Measurements from ENCODE around the gene LRG1.

Gene LRG1

GRCh38 chr19:4501691-4502090, 38.1 kb downstream of the LRG1 start:
- ATAC-seq: no peak
- TF ChIP-seq GLIS3 (CRISPR knock-in tag; IDR thresholded peaks at IDR 0.05): no peak
- TF ChIP-seq ARNTL (CRISPR knock-in tag; IDR thresholded peaks at IDR 0.05; ENCODE audit: borderline replicate concordance, low read depth): no peak
- TF ChIP-seq, protein P1, sequence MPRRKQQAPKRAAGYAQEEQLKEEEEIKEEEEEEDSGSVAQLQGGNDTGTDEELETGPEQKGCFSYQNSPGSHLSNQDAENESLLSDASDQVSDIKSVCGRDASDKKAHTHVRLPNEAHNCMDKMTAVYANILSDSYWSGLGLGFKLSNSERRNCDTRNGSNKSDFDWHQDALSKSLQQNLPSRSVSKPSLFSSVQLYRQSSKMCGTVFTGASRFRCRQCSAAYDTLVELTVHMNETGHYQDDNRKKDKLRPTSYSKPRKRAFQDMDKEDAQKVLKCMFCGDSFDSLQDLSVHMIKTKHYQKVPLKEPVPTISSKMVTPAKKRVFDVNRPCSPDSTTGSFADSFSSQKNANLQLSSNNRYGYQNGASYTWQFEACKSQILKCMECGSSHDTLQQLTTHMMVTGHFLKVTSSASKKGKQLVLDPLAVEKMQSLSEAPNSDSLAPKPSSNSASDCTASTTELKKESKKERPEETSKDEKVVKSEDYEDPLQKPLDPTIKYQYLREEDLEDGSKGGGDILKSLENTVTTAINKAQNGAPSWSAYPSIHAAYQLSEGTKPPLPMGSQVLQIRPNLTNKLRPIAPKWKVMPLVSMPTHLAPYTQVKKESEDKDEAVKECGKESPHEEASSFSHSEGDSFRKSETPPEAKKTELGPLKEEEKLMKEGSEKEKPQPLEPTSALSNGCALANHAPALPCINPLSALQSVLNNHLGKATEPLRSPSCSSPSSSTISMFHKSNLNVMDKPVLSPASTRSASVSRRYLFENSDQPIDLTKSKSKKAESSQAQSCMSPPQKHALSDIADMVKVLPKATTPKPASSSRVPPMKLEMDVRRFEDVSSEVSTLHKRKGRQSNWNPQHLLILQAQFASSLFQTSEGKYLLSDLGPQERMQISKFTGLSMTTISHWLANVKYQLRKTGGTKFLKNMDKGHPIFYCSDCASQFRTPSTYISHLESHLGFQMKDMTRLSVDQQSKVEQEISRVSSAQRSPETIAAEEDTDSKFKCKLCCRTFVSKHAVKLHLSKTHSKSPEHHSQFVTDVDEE (CRISPR knock-in tag; IDR thresholded peaks at IDR 0.05): no peak
- TF ChIP-seq PPARA (CRISPR knock-in tag; IDR thresholded peaks at IDR 0.05; ENCODE audit: borderline replicate concordance): no peak
- no peak for TF ChIP-seq TCF4 (CRISPR knock-in tag; IDR thresholded peaks at IDR 0.05; ENCODE audit: borderline replicate concordance)
- TF ChIP-seq ZNF70 (CRISPR knock-in tag; IDR thresholded peaks at IDR 0.05): no peak
- no peak for TF ChIP-seq ESRRG (CRISPR knock-in tag; IDR thresholded peaks at IDR 0.05)
- TF ChIP-seq OSR1 (CRISPR knock-in tag; IDR thresholded peaks at IDR 0.05): no peak
- TF ChIP-seq SNAI2 (CRISPR knock-in tag; IDR thresholded peaks at IDR 0.05): no peak
- no peak for TF ChIP-seq CSRNP3 (CRISPR knock-in tag; IDR thresholded peaks at IDR 0.05)
- no peak for TF ChIP-seq ZNF8 (CRISPR knock-in tag; IDR thresholded peaks at IDR 0.05)
- no peak for TF ChIP-seq ISL1 (CRISPR knock-in tag; IDR thresholded peaks at IDR 0.05)
- no peak for TF ChIP-seq CREB5 (CRISPR knock-in tag; IDR thresholded peaks at IDR 0.05; ENCODE audit: low read depth)
- TF ChIP-seq ZFP30 (CRISPR knock-in tag; IDR thresholded peaks at IDR 0.05): no peak
- TF ChIP-seq ZFP3 (CRISPR knock-in tag; IDR thresholded peaks at IDR 0.05): no peak

DNA sequence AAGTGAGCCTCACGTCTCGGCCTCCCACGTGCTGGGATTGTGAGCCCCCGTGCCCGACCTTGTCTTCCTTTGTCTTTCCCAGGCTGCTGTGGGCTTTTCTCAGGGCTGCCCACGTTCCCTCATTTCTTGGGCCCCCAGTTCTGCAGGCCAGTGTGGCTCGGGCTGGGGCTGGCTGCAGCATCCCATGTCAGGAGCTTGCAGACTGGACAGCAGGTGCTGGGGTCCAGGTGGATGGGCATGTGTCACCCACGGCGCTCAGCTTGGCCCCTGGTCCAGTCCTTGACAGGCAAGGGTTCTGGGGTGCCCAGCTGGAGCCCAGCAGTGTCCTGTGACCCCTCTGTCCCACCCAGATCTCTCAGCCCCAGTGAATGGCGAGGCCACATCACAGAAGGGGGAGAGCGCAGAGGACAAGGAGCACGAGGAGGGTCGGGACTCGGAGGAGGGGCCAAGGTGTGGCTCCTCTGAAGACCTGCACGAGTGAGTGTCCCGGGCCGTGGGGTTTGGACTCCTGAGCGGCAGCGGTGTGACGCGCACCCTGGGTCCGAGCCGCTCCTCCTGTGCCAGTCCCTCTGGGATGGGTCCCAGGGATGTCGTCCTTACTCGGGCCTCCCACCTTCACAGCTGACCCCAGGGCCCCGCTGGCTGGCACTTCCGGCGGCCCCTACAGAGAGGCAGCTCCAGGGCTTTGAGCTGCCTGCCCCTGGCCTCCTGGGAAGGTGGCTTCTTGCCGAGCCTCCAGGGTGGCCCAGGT, 38.8 kb downstream of the LRG1 start:
- TF ChIP-seq, protein P2, sequence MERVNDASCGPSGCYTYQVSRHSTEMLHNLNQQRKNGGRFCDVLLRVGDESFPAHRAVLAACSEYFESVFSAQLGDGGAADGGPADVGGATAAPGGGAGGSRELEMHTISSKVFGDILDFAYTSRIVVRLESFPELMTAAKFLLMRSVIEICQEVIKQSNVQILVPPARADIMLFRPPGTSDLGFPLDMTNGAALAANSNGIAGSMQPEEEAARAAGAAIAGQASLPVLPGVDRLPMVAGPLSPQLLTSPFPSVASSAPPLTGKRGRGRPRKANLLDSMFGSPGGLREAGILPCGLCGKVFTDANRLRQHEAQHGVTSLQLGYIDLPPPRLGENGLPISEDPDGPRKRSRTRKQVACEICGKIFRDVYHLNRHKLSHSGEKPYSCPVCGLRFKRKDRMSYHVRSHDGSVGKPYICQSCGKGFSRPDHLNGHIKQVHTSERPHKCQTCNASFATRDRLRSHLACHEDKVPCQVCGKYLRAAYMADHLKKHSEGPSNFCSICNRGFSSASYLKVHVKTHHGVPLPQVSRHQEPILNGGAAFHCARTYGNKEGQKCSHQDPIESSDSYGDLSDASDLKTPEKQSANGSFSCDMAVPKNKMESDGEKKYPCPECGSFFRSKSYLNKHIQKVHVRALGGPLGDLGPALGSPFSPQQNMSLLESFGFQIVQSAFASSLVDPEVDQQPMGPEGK (CRISPR knock-in tag; IDR thresholded peaks at IDR 0.05; ENCODE audit: borderline replicate concordance): no peak
- no peak for TF ChIP-seq GLIS3 (CRISPR knock-in tag; IDR thresholded peaks at IDR 0.05)
- TF ChIP-seq ZNF70 (CRISPR knock-in tag; IDR thresholded peaks at IDR 0.05): no peak
- no peak for TF ChIP-seq ZFP30 (CRISPR knock-in tag; IDR thresholded peaks at IDR 0.05)
- TF ChIP-seq ZC3H10 (CRISPR knock-in tag; IDR thresholded peaks at IDR 0.05): no peak
- no peak for TF ChIP-seq PPARA (CRISPR knock-in tag; IDR thresholded peaks at IDR 0.05; ENCODE audit: borderline replicate concordance)
- no peak for TF ChIP-seq CSRNP3 (CRISPR knock-in tag; IDR thresholded peaks at IDR 0.05)
- no peak for TF ChIP-seq ISL1 (CRISPR knock-in tag; IDR thresholded peaks at IDR 0.05)
- no peak for TF ChIP-seq ESRRG (CRISPR knock-in tag; IDR thresholded peaks at IDR 0.05)
- no peak for TF ChIP-seq SNAI2 (CRISPR knock-in tag; IDR thresholded peaks at IDR 0.05)
- no peak for TF ChIP-seq CREB5 (CRISPR knock-in tag; IDR thresholded peaks at IDR 0.05; ENCODE audit: low read depth)
- TF ChIP-seq, protein P1 (CRISPR knock-in tag; IDR thresholded peaks at IDR 0.05): no peak
- no peak for TF ChIP-seq ARNTL (CRISPR knock-in tag; IDR thresholded peaks at IDR 0.05; ENCODE audit: borderline replicate concordance, low read depth)
- no peak for TF ChIP-seq CSDC2 (CRISPR knock-in tag; IDR thresholded peaks at IDR 0.05)
- no peak for TF ChIP-seq POU6F1 (CRISPR knock-in tag; IDR thresholded peaks at IDR 0.05; ENCODE audit: borderline replicate concordance, low read depth)
- TF ChIP-seq ZFP3 (CRISPR knock-in tag; IDR thresholded peaks at IDR 0.05): no peak
- no peak for ATAC-seq
